Mononuclear cell (primary cell): ENCODE data around the gene ARPC5L. TPM values are rescaled to one million over a fixed set of nuclear protein-coding genes. Genes with fewer than 3 reads are reported as not detected.

Experiments
- H3K27me3 ChIP-seq: 2 replicates; pipeline ENCODE4 v1.6.0; 2011; ENCODE audit warnings: low read length, control low read depth; ENCODE audit not compliant: insufficient read depth
- H3K4me1 ChIP-seq: 2 replicates; pipeline ENCODE4 v1.5.1; 2011; ENCODE audit warnings: mild to moderate bottlenecking, low read length, control low read depth; ENCODE audit not compliant: insufficient read depth
- H3K4me3 ChIP-seq: 2 replicates; pipeline ENCODE4 v1.5.1; 2011; ENCODE audit warnings: mild to moderate bottlenecking, low read length, moderate library complexity
- H3K9me3 ChIP-seq: 2 replicates; pipeline ENCODE4 v1.5.1; 2011; ENCODE audit warnings: low read depth, mild to moderate bottlenecking, control low read depth, low read length
- total RNA-seq: library from RNA; depleted of rRNA; stranded (reverse); fragments of >200 nt; gene quantifications from one replicate; pipeline ENCODE4 v1.2.3, GENCODE V29; 2012

ARPC5L gene
- total RNA-seq, 1 donor, result 29.3 TPM

GRCh38 chr9:124853605-124854143, 8.3 kb upstream of the ARPC5L start:
- Histone ChIP-seq H3K27me3 (no peaks in the 10 kb centered on the region), H3K9me3 (no peaks in the 10 kb centered on the region), H3K4me3 (no peak overlapping the region), H3K4me1 (peaks cover 12% of the 10 kb centered on the region)

- Histone ChIP-seq H3K4me1 (peaks cover 12% of the 10 kb centered on the region), H3K27me3 (no peaks in the 10 kb centered on the region), H3K4me3 (no peak overlapping the region), H3K9me3 (no peaks in the 10 kb centered on the region)
Measured at GRCh38 chr9:124854161-124854560, 7.8 kb upstream of the ARPC5L start.

GRCh38 chr9:124854822-124855221, 7.1 kb upstream of the ARPC5L start:
- Histone ChIP-seq H3K27me3 (no peaks in the 10 kb centered on the region), H3K4me1 (peaks cover 16% of the 10 kb centered on the region), H3K9me3 (no peaks in the 10 kb centered on the region), H3K4me3 (no peak overlapping the region)

GRCh38 chr9:124855566-124855943, 6.4 kb upstream of the ARPC5L start:
- Histone ChIP-seq H3K9me3 (no peaks in the 10 kb centered on the region), H3K4me3 (no peak overlapping the region), H3K27me3 (no peaks in the 10 kb centered on the region), H3K4me1 (peaks cover 24% of the 10 kb centered on the region)

- H3K4me3 ChIP-seq, result no peak overlapping the region
Measured at GRCh38 chr9:124855944-124856765, 5.8 kb upstream of the ARPC5L start.

GRCh38 chr9:124857533-124858162, 4.3 kb upstream of the ARPC5L start:
- Histone ChIP-seq H3K27me3 (no peaks in the 10 kb centered on the region), H3K4me1 (peaks cover 32% of the 10 kb centered on the region), H3K4me3 (no peak overlapping the region), H3K9me3 (no peaks in the 10 kb centered on the region)

More at GRCh38 chr9:124855944-124856765, 5.8 kb upstream of the ARPC5L start:
- Histone ChIP-seq H3K27me3 (no peaks in the 10 kb centered on the region), H3K4me1 (peaks cover 30% of the 10 kb centered on the region), H3K9me3 (no peaks in the 10 kb centered on the region)

GRCh38 chr9:124858330-124859046, 3.4 kb upstream of the ARPC5L start:
- Histone ChIP-seq H3K4me1 (peaks cover 32% of the 10 kb centered on the region), H3K27me3 (no peaks in the 10 kb centered on the region), H3K9me3 (no peaks in the 10 kb centered on the region), H3K4me3 (no peak overlapping the region)

GRCh38 chr9:124859803-124860581, 1.9 kb upstream of the ARPC5L start:
- Histone ChIP-seq H3K4me3 (no peak overlapping the region), H3K27me3 (no peaks in the 10 kb centered on the region), H3K4me1 (peaks cover 35% of the 10 kb centered on the region), H3K9me3 (no peaks in the 10 kb centered on the region)

- Histone ChIP-seq H3K27me3 (no peaks in the 10 kb centered on the region), H3K4me3 (peak overlapping the region; percentile 79), H3K4me1 (peaks cover 35% of the 10 kb centered on the region), H3K9me3 (no peaks in the 10 kb centered on the region)
Measured at GRCh38 chr9:124860582-124861341, 1.2 kb upstream of the ARPC5L start.

GRCh38 chr9:124863371-124863871, 1.5 kb downstream of the ARPC5L start:
- no peaks in the 10 kb centered on the region for H3K27me3 ChIP-seq

GRCh38 chr9:124868511-124869465, 6.9 kb downstream of the ARPC5L start:
- Histone ChIP-seq H3K4me1 (peaks cover 54% of the 10 kb centered on the region), H3K9me3 (no peaks in the 10 kb centered on the region), H3K4me3 (peak overlapping the region; percentile 83), H3K27me3 (no peaks in the 10 kb centered on the region)

More at GRCh38 chr9:124863371-124863871, 1.5 kb downstream of the ARPC5L start:
- no peak overlapping the region for H3K4me3 ChIP-seq
- peaks cover 46% of the 10 kb centered on the region for H3K4me1 ChIP-seq
- H3K9me3 ChIP-seq, result no peaks in the 10 kb centered on the region

- no peaks in the 10 kb centered on the region for H3K27me3 ChIP-seq
- no peaks in the 10 kb centered on the region for H3K9me3 ChIP-seq
- peak overlapping the region; percentile 83 for H3K4me3 ChIP-seq
- peaks cover 61% of the 10 kb centered on the region for H3K4me1 ChIP-seq
Measured at GRCh38 chr9:124869466-124869985, 7.6 kb downstream of the ARPC5L start.
